Activated CD4-positive, alpha-beta T cell treated with anti-CD3 and anti-CD28 coated beads, Interleukin-2, Interleukin-4, amounts not matched to agents 100 ng/mL and 50 ng/mL, durations not matched to agents 16 hours and 8 hours (primary cell): Measurements from ENCODE around the gene NDUFB7.

Experiments
- DNase-seq: peaks from one replicate; pipeline ENCODE4 v3.0.0-alpha.2; 2020; ENCODE audit warnings: low spot score

The NDUFB7 gene

GRCh38 chr19:14520543-14520942 is 51.3 kb downstream of the NDUFB7 start:
- DNase-seq: no peak

GRCh38 chr19:14519860-14520407 is 51.9 kb downstream of the NDUFB7 start:
- DNase-seq: no peak

- no peak for DNase-seq
These were observed 52.5 kb downstream of the NDUFB7 start for GRCh38 chr19:14519245-14519859.

DNA sequence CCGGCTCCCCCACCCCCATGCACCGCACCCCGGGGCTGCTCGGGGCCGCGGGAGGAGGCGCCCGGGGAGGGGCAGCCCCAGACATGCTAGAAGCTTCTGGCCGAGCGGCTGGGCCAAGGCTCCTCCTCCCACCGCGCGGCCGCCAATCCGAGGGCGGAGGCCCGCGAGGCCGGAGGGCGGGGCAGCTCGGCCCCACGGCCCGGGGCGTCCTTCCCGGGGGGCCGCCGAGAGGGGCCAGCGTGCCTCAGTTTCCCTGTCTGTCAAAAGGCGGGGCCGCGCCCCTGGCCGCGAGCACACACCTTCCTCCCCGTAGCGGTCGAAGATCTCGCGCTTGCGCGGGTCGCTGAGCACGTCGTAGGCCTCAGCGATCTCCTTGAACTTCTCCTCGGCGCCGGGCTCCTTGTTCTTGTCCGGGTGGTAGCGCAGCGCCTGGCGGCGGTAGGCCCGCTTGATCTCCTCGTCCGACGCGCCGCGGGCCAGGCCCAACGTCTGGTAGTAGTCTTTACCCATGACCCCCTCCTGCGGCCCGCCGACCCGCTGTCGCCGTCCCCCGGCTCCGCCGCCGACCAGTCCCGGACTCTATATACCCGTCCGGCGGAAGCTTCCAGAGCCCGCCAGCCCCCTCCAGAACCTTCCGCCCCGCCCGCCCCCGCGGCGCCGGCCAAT is 53.9 kb downstream of the NDUFB7 start, which contains the start of gene DNAJB1:
Gene DNAJB1, minus strand, starts transcription at position 558 of the 666 bp plus-strand sequence. Its CDS starts 48 bp downstream, at position 510.
- peak; percentile 70 for DNase-seq

DNA sequence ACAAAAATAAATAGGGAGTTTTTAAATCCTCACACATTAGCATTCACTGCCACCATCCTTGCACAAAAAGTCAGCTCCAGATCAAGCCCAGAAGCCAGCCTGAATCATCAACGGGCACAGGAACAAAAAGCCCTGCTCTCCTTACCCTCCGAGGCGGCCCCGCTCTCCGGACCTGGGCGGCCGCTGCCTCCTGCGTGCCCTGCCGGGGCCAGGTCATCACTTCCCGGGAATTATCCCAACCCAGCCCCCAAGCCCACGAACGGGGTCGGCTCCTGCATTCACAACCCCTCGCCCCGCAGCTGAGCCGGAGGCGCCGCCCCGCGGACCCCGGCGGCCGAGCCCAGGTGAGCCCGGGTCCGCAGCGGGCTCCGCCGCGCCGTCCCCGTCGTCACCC is 54.4 kb downstream of the NDUFB7 start:
- DNase-seq: no peak

- no peak for DNase-seq
These were observed 55.0 kb downstream of the NDUFB7 start for GRCh38 chr19:14516746-14517438.
